Limb (tissue), 2 donors: ENCODE data around the gene CORIN.

Experiments
- DNase-seq, 2 donors: peaks; one replicate each; pipeline ENCODE4 v3.0.0-alpha.2; 2016; ENCODE audit errors: extremely low spot score in 2 of 2

CORIN gene

GRCh38 chr4:47837908-47838294 is at the start of gene CORIN:
TSS of gene CORIN (minus strand) at chr4:47838067. CDS start at chr4:47837949, 118 bp downstream.
- no peak for DNase-seq

DNA sequence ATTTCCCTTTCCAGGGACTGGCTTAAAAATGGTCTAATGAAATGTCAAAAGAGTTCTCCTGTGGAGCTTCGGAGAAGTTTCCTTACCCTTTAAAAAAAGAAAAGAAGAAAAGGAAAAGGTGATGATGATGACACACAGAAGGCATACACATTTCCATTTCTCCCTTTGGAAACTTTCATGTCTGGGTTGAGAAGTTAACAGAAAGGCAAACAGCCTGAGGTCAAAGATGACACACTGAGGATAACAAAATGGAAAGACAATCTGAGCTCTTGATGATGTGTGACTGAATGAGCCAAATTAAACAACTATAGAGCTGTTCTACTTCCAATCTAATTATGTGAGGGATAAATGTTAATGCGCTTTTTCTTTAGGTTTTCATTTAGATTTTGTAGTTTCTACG is 44.4 kb upstream of the CORIN start:
- no peak for DNase-seq

DNA sequence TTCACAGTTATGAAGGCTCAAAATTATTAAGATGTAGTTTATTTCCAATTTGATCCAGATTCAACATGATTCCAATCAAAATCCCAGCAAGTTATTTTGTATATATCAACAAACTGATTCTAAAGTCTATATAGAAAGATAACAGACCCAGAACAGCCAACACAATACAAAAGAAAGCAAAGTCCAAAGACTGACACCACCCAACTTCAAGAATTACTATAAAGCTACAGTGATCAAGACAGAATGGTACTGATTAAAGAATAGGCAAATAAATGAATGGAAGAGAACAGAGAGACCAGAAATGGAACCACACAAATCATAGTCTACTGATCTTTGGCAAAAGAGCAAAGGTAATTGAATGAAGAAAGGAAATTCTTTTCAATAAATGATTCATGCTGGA is 41.6 kb upstream of the CORIN start:
- no peak for DNase-seq

DNA sequence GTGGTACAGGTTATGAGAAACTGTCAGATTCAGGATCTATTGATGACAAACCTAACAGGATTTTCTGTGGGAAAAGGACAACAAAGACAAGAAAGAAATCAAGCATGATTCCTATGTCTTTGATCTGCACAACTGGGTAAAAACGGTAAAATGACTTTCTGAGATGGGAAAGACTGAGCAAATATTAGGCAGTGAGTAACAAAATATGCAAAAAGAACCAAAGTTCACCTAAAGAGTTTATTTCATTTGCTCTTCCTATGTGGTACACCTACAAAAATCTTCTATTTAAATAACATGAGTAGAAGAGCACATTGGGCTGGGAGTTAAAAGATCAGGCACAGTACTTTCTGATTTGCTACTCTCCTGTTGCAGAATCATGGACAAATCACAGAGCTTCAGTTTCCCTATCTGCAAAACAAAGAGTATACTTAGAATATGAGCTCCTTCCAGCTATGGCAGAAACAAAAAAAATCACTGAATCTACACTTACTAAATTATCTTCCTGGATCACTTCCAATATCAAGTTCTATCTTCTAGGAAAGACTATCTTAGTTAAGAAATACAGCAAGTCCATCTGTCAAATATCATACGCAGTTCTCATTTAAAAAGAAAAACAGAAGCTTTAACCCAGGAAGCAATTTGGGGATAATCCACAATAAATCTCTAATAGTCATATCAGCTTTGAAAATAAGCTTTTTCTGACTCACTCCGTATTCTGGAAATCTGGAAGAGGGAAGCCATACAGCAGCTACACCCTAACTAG is 39.1 kb upstream of the CORIN start:
- DNase-seq = no peak

DNA sequence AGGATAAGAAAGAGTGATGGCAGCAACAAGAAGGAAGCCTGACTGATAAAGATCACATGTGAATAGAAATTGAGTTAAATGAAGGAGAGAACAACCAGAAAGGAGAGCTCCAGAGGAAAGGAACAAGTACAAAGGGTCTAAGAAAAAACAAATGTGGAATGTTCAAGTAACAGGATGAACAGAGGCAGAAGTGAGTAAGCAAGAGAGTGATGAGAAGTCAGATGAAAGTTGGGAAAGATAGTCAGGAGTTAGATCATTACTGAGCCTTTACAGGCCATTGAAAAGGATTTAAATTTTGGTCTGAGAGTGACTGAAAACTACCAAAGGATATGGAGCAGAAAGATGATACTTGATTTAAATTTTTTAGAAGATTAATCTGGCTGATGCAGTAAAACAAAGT is 38.4 kb upstream of the CORIN start:
- DNase-seq = no peak

DNA sequence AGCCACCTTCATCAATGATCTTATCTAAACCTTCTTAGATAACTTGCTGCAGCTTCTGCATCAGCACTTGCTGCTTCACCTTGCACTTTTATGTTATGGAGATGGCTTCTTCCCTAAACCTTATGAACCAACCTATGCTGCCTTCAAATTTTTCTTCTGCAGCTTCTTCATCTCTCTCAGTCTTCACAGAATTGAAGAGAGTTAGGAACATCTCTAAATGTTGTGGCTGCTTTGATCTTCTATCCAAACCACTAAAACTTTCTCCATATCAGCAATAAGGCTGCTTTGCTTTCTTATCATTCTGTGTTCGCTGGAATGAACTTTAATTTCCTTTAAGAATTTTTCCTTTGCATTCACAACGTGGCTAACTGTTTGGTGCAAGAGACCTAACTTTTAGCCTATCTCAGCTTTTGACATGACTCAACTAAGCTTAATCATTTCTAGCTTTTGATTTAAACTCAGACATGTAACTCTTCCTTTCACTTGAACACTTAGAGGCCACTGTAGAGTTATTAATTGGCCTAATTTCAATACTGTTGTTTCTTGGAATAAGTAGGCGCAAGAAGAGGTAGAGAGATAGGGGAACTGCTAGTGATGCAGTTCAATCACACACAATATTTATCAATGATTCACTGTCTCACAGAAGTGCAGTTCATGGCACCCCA is 36.1 kb upstream of the CORIN start:
- DNase-seq = no peak

- no peak for DNase-seq
These were observed 25.6 kb upstream of the CORIN start for GRCh38 chr4:47863486-47863885.

DNA sequence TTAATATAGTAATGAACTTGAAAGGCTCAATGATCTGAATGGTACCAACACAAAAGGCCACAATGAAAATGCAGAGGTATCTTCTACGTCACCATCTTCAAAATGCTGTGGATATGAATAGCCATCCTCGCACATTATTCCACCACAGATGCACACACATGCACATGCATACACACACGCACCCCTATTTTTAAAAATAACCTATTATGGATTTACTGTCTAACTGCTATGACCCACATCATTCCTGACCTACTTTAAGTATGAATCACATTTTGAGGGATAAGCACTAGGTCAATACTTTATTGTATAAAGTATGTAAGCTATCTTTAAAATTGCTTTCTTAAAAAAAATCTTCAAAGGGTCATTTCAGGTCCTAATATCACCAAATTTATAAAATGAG is 24.4 kb upstream of the CORIN start:
- no peak for DNase-seq

GRCh38 chr4:47860305-47860704 is 22.4 kb upstream of the CORIN start:
- no peak for DNase-seq

GRCh38 chr4:47858006-47858405 is 20.1 kb upstream of the CORIN start:
- no peak for DNase-seq

DNA sequence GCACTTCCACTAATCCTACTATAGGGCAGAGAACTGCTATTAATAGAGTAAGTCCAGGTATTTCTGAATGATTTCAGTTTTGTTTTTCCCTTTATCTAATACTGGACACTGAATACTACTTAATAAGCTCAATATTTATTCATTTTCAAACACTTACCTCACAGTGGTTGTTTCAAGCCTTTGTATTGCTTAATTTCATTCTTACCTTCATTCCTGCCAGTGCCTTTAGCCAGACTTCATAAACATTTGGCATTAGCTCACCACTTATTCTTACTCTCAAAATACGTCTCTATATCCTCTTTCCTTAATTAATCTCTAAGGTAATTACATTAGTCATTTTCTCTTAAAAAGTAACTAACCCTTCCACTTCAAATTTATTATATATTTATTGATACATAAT is 18.8 kb upstream of the CORIN start:
- DNase-seq = no peak

- no peak for DNase-seq
These were observed 17.5 kb upstream of the CORIN start for GRCh38 chr4:47855350-47855749.

DNA sequence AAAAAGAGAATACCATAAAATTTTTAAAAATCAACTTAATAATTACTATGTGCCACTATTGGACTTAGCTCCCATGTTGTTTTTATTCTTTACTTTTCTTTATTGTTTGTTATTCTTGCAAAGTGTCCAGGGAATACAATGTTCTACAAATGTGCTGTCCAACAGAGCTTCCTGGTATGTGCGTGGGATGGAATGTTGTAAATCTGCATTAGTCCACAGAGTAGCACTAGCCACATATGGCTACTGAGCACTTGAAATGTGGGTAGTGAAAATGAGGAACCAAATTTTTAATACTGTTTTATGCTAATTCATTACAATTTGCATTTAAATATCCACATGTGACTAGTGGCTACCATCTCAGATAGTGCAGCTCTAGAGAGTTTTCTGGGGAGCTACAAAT is 14.3 kb upstream of the CORIN start:
- no peak for DNase-seq

DNA sequence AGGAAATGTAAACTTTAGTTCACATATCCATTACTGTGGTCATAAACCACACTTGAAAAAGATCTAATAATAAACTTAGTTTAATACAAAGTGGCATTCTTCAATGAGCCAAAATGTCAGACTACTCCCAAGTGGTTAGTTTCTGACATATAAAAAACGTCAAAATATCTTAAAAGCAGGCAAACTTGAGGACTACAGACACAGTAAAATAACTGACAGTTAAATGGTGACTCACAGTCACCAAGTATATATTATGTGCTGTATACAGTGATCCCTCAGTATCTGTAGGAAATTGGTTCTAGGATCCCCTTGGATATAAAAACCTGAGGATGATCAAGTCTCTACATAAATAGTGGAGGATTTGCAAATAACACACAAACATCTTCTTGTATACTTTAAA is 11.6 kb upstream of the CORIN start:
- no peak for DNase-seq

GRCh38 chr4:47848041-47848440 is 10.2 kb upstream of the CORIN start:
- DNase-seq = no peak

GRCh38 chr4:47842985-47843384 is 5.1 kb upstream of the CORIN start:
- no peak for DNase-seq

DNA sequence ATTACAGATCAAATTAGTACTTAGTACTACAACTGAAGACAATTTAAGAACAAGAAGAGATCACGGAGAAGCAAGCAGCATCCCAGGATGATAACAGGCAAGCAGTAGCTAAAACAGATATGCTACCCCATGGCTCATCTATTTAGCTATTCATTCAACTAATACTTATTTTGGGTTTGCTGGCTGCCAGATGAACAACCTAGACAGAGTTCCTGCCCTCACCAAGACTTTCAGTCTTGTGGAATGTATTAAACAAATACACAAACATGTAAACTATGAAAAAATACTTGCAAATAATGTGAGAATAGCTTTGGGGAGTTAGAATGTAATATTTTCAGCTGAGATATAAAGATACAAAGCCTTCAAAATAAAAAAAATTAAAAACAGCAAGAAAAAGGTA is 2.4 kb upstream of the CORIN start:
- no peak for DNase-seq

DNA sequence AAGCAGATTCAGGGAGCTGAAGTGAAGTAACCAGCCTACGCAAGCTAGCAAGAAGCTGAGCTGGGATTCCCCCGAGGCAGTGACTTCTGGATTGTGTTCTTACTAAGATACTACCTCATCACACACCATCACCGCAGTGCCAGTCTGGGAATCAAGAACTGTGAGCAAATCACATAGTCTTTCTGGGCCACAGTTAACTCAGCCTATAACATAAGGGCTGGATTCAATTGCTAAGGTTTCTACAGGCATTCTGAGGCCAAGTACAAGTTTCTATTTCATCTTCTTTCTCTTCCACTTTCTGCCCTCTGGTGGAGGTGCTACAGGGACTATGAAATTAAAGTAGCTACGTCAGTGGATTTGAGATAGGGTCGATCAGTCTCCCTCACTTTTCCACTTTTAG is 1.4 kb upstream of the CORIN start:
- DNase-seq = peak in 1 of 2 donors; percentile 36

GRCh38 chr4:47838445-47838844 is 578 bp upstream of the CORIN start:
- DNase-seq = no peak

DNA sequence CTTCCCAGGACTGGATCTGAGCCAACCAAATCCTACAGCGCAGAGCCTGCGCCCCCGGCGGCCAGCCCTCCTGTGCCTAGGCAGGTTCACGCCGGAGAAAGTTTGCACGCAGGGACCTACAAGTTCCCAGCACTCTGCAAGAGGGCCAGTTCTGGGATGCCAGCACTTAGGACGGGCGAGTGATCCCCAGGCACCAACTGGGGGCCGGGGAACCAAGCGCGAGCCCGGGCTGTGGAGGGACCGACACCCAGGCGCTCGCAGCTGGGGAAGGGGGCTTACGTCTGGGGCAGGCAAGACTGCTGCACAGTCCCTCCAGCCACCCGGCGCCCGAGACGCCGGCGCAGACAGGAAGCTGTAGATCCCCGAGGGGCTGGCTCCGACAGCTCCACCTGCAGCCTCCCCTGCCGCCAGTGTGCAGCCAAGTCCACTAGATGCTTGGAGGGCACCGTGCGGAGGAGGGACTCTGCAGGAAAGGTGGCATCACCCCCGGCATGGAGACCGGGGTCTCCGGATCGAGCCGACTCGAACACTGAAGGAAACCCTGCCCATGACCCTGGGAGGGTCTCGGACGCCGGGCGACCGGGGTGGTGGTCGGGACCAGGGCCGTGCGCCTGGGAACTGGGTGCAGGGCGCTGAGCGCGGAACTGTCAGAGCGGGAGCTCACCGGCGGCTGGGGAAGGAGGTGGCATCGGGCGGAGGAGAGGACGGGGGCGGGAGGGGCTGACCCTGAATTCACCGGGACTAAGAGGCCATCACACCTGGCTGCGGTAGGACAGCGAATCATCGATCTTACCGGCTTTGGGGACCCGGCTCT is 566 bp downstream of the CORIN start:
- DNase-seq = peak in 1 of 2 donors; percentile 64

GRCh38 chr4:47836641-47837093 is 1.2 kb downstream of the CORIN start:
- peak; percentile 79 to 81 for DNase-seq

- no peak for DNase-seq
These were observed 2.4 kb downstream of the CORIN start for GRCh38 chr4:47835494-47835893.
